Vagina (tissue), 2 donors: ENCODE results near the gene ZNF101. TPM values are rescaled to one million over a fixed set of nuclear protein-coding genes. Genes with fewer than 3 reads are reported as not detected.
A peak's percentile ranks its signal among the peaks of the same experiment; 100 is the strongest.

ENCODE experiments used
- DNase-seq, 2 donors: peaks; one replicate each; pipeline ENCODE4 v3.0.0-alpha.2; 2017; ENCODE audit errors: extremely low spot score in 2 of 2
- H3K27ac ChIP-seq: fragments of 200-600 bp; sonication (generic); one replicate; pipeline ENCODE4 v1.5.1; 2019
- H3K27me3 ChIP-seq: fragments of 200-600 bp; sonication (generic); one replicate; pipeline ENCODE4 v1.5.1; 2019
- H3K36me3 ChIP-seq, 2 donors: fragments of 200-600 bp; sonication (generic); one replicate each; pipeline ENCODE4 v1.5.1; 2017 to 2019
- H3K4me1 ChIP-seq: fragments of 200-600 bp; sonication (generic); one replicate; pipeline ENCODE4 v1.5.1; 2019
- H3K4me3 ChIP-seq, 2 donors: fragments of 200-600 bp; sonication (generic); 1 replicate in 1 of 2; 2 replicates in 1 of 2; pipeline ENCODE4 v1.5.1; 2016 to 2019
- H3K9me3 ChIP-seq: fragments of 200-600 bp; sonication (generic); one replicate; pipeline ENCODE4 v1.5.1; 2019
- CTCF ChIP-seq, 3 experiments: fragments of 450-650 bp in 2 of 3; fragments of 200-600 bp in 1 of 3; sonication (generic) in 1 of 3; IDR thresholded peaks; one replicate each; pipeline ENCODE4 v1.5.1; 2017 to 2019; ENCODE audit warnings: antibody characterized with exemption in 3 of 3, mild to moderate bottlenecking in 2 of 3, moderate library complexity in 2 of 3
- POLR2A ChIP-seq, 2 donors: fragments of 450-650 bp; IDR thresholded peaks; one replicate each; pipeline ENCODE4 v1.6.1; 2017; ENCODE audit warnings: antibody characterized with exemption in 2 of 2, mild to moderate bottlenecking in 2 of 2, moderate library complexity in 2 of 2
- POLR2AphosphoS5 ChIP-seq, 2 donors: sonication (generic); formaldehyde crosslinking; IDR thresholded peaks; one replicate each; pipeline ENCODE4 v1.9.0; 2017; ENCODE audit warnings: antibody characterized with exemption in 2 of 2, mild to moderate bottlenecking in 2 of 2, low read depth in 1 of 2; ENCODE audit not compliant: insufficient read depth in 1 of 2
- intact Hi-C: fragments of 100-400 bp; cut with DNase I; formaldehyde crosslinking; loops from one replicate; pipeline ENCODE4 v1.15.1; 2023
- total RNA-seq: library from RNA; depleted of rRNA; stranded (reverse); fragments of >200 nt; gene quantifications from one replicate; pipeline ENCODE4 v1.2.3, GENCODE V29; 2016

ZNF101 gene
- total RNA-seq, 1 donor from 2014 or later, result 6.9 TPM

GRCh38 chr19:19659646-19660245, 8.9 kb upstream of the ZNF101 start:
- H3K36me3 ChIP-seq, result peaks cover 0 to 47% of the 10 kb centered on the region in 2 donors
- peaks cover 33% of the 10 kb centered on the region for H3K4me1 ChIP-seq
- DNase-seq, result peak in 1 of 2 donors; percentile 60
- H3K9me3 ChIP-seq, result no peaks in the 10 kb centered on the region
- H3K4me3 ChIP-seq, result no peak overlapping the region
- H3K27me3 ChIP-seq, result no peaks in the 10 kb centered on the region
- TF ChIP-seq CTCF (IDR thresholded peaks at IDR 0.05) (no peak), POLR2AphosphoS5 (IDR thresholded peaks at IDR 0.05; ENCODE audit: insufficient read depth in 1 of 2, low read depth in 1 of 2) (no peak), POLR2A (IDR thresholded peaks at IDR 0.05) (no peak)
- no peak overlapping the region for H3K27ac ChIP-seq
- intact Hi-C loops, result no loop called here

GRCh38 chr19:19661141-19661674, 7.4 kb upstream of the ZNF101 start:
- TF ChIP-seq POLR2AphosphoS5 (IDR thresholded peaks at IDR 0.05; ENCODE audit: insufficient read depth in 1 of 2, low read depth in 1 of 2) (no peak), POLR2A (IDR thresholded peaks at IDR 0.05) (no peak), CTCF (IDR thresholded peaks at IDR 0.05) (no peak)
- Histone ChIP-seq H3K9me3 (no peaks in the 10 kb centered on the region), H3K36me3 (peaks cover 0 to 32% of the 10 kb centered on the region in 2 donors), H3K4me1 (peaks cover 33% of the 10 kb centered on the region), H3K27me3 (no peaks in the 10 kb centered on the region), H3K4me3 (no peak overlapping the region), H3K27ac (no peak overlapping the region)
- intact Hi-C loops, result no loop called here
- DNase-seq, result no peak

DNA sequence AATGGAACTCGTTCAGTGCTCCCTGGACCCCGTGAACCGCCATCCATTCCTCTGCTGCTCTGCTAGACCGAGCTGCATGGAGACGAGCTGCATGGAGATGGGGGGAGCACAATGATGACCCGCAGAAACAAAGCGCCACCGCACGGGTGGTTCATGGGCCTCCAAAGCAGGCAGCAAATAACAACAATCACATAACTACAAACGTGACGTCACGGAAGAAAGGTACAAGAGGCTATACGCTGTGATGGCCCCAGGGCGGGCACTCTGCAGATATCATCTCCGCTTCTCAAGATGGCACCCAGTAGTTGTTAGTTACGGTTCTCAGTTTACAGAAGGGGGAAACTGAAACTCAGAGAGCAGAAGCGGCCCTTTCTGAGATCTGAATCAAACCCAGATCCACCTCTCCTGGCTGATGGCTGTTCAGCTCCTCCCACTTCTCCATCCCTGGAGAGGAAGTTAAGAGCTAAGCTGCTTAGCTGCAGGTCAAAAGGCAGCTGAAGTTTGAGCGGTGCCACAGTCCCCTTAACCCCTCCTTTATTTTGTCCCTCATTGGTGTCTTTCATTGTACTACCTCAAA, 6.9 kb upstream of the ZNF101 start:
- intact Hi-C loops, result no loop called here

DNA sequence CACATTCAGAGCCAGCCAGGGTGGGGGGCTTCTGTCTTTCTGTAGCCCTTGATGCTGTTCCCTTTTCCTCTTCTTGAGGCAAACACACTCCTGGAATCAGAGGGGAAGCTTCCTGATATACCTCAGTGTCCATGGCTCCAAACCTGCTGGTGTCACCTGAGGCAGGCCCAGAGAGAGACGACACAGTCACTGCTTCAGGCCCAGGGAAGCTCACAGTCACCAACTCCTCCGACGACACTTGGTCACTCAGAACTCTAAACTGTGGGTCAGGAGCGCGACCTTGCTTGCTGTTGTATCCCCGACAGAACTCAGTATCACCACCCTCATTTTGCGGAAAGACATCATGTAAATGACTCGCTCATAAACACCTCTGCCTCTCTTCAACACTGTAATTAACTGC, 6.3 kb upstream of the ZNF101 start:
- TF ChIP-seq CTCF (IDR thresholded peaks at IDR 0.05) (no peak), POLR2A (IDR thresholded peaks at IDR 0.05) (no peak), POLR2AphosphoS5 (IDR thresholded peaks at IDR 0.05; ENCODE audit: insufficient read depth in 1 of 2, low read depth in 1 of 2) (no peak)
- Histone ChIP-seq H3K4me1 (peaks cover 33% of the 10 kb centered on the region), H3K9me3 (no peaks in the 10 kb centered on the region), H3K27ac (no peak overlapping the region), H3K36me3 (peaks cover 0 to 21% of the 10 kb centered on the region in 2 donors), H3K27me3 (no peaks in the 10 kb centered on the region), H3K4me3 (peak overlapping the region; percentile 96 to 99)
- intact Hi-C loops, result no loop called here
- no peak for DNase-seq

More for the DNA sequence above, 6.9 kb upstream of the ZNF101 start:
- DNase-seq, result peak in 1 of 2 donors; percentile 75
- Histone ChIP-seq H3K9me3 (no peaks in the 10 kb centered on the region), H3K4me1 (peaks cover 33% of the 10 kb centered on the region), H3K27me3 (no peaks in the 10 kb centered on the region), H3K27ac (no peak overlapping the region), H3K36me3 (peaks cover 0 to 26% of the 10 kb centered on the region in 2 donors), H3K4me3 (no peak overlapping the region)
- no peak for TF ChIP-seq CTCF (IDR thresholded peaks at IDR 0.05)
- TF ChIP-seq POLR2AphosphoS5 (IDR thresholded peaks at IDR 0.05; ENCODE audit: insufficient read depth in 1 of 2, low read depth in 1 of 2), result no peak
- no peak for TF ChIP-seq POLR2A (IDR thresholded peaks at IDR 0.05)

DNA sequence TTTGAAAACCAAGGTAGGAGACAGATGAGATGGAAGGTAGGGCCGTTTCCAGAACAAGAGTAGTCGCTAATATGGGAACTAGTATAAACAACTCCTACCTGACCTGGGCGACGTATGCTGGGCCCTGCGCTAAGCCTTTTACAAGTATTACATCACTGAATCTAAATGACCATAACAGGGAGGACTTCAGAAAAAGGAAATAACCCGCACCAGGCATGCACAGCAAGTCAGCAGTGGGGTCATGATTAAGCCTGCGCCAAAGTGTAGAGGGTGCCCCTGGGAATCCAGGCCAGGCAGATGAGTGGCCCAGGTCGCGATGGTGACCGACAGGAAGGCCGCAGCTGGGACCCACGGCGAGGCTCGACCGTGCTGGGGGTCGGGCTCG, 5.8 kb upstream of the ZNF101 start:
- TF ChIP-seq POLR2A (IDR thresholded peaks at IDR 0.05), result no peak
- no peak for TF ChIP-seq POLR2AphosphoS5 (IDR thresholded peaks at IDR 0.05; ENCODE audit: insufficient read depth in 1 of 2, low read depth in 1 of 2)
- TF ChIP-seq CTCF (IDR thresholded peaks at IDR 0.05), result no peak
- no peaks in the 10 kb centered on the region for H3K27me3 ChIP-seq
- no peaks in the 10 kb centered on the region for H3K9me3 ChIP-seq
- peaks cover 38% of the 10 kb centered on the region for H3K4me1 ChIP-seq
- peak overlapping the region; percentile 85 for H3K27ac ChIP-seq
- H3K36me3 ChIP-seq, result peaks cover 0 to 15% of the 10 kb centered on the region in 2 donors
- no peak for DNase-seq
- intact Hi-C loops, result no loop called here
- peak overlapping the region; percentile 96 to 99 for H3K4me3 ChIP-seq
